HG02852 (cell line): ENCODE results near the gene DNAH9.
"Not testable (repeated sequence)": the region's sequence is repeated elsewhere in the genome, so short reads cannot be mapped to it uniquely, and the experiment has no call there.

ENCODE experiments used
- ATAC-seq: cut with Tn5 transposase; IDR thresholded peaks from one replicate; pipeline ENCODE4 v1.9.1; 2021; ENCODE audit warnings: mild to moderate bottlenecking, moderate library complexity; ENCODE audit not compliant: unreplicated experiment

DNAH9 gene

GRCh38 chr17:11950771-11951519 lies 352.7 kb downstream of the DNAH9 start:
- ATAC-seq = no peak

GRCh38 chr17:11952610-11953009 lies 354.3 kb downstream of the DNAH9 start:
- no peak for ATAC-seq

GRCh38 chr17:11953924-11954323 lies 355.7 kb downstream of the DNAH9 start:
- no peak for ATAC-seq

GRCh38 chr17:11954936-11955335 lies 356.7 kb downstream of the DNAH9 start:
- no peak for ATAC-seq

- ATAC-seq = no peak
These were observed 371.3 kb downstream of the DNAH9 start for GRCh38 chr17:11969565-11969964.

- ATAC-seq = not testable (repeated sequence)
These were observed 374.5 kb downstream of the DNAH9 start for GRCh38 chr17:11972741-11973140.

GRCh38 chr17:11979795-11980194 lies 381.5 kb downstream of the DNAH9 start:
- ATAC-seq = no peak

GRCh38 chr17:11980813-11981212 lies 382.5 kb downstream of the DNAH9 start:
- no peak for ATAC-seq

- ATAC-seq = no peak
These were observed 383.6 kb downstream of the DNAH9 start for GRCh38 chr17:11981862-11982261.

GRCh38 chr17:11986179-11986941 lies 388.1 kb downstream of the DNAH9 start:
- no peak for ATAC-seq

- ATAC-seq = no peak
These were observed 388.7 kb downstream of the DNAH9 start for GRCh38 chr17:11986942-11987329.

GRCh38 chr17:11990363-11990983 lies 392.2 kb downstream of the DNAH9 start:
- no peak for ATAC-seq

GRCh38 chr17:11991461-11991860 lies 393.2 kb downstream of the DNAH9 start:
- ATAC-seq = no peak

- ATAC-seq = peak; percentile 29
These were observed 398.5 kb downstream of the DNAH9 start for GRCh38 chr17:11996722-11997146.

- ATAC-seq = peak; percentile 96
These were observed 399.1 kb downstream of the DNAH9 start, which contains the start of gene ZNF18 for GRCh38 chr17:11997147-11997971. ZNF18 (minus strand) TSS chr17:11997475; CDS start chr17:11992829, 4,646 bp downstream.

GRCh38 chr17:11997972-11998233 lies 399.6 kb downstream of the DNAH9 start:
- no peak for ATAC-seq

GRCh38 chr17:11999696-12000095 lies 401.4 kb downstream of the DNAH9 start:
- ATAC-seq = no peak

GRCh38 chr17:12007466-12007865 lies 409.2 kb downstream of the DNAH9 start:
- ATAC-seq = no peak
